Activated T-cell treated with anti-CD3 and anti-CD28 coated beads, Interleukin-2, amount 50 U/mL, for 24 hours (primary cell): ENCODE data around the gene MSH5.

Source experiments
- DNase-seq: peaks from one replicate; pipeline ENCODE4 v3.0.0-alpha.2; 2020
- H3K27ac Mint-ChIP-seq: 2 replicates; pipeline ENCODE4 v1.8.0; 2020; ENCODE audit warnings: mild to moderate bottlenecking, mixed read lengths
- H3K27me3 Mint-ChIP-seq: 2 replicates; pipeline ENCODE4 v1.8.0; 2020; ENCODE audit warnings: mixed read lengths
- H3K36me3 Mint-ChIP-seq: 2 replicates; pipeline ENCODE4 v1.8.0; 2020; ENCODE audit warnings: low read depth, mixed read lengths
- H3K4me1 Mint-ChIP-seq: 2 replicates; pipeline ENCODE4 v1.8.0; 2020; ENCODE audit warnings: low read depth, mixed read lengths
- H3K4me3 Mint-ChIP-seq: 2 replicates; pipeline ENCODE4 v1.8.0; 2020; ENCODE audit warnings: mild to moderate bottlenecking, moderate library complexity, mixed read lengths
- H3K9me3 Mint-ChIP-seq: 2 replicates; pipeline ENCODE4 v1.8.0; 2020; ENCODE audit warnings: mixed read lengths

The MSH5 gene

GRCh38 chr6:31732029-31732428 is 7.8 kb upstream of the MSH5 start:
- DNase-seq: no peak
- H3K4me1 Mint-ChIP-seq: peaks cover 63% of the 10 kb centered on the region
- no peaks in the 10 kb centered on the region for H3K9me3 Mint-ChIP-seq
- H3K27ac Mint-ChIP-seq: peak overlapping the region; percentile 44
- H3K36me3 Mint-ChIP-seq: peaks cover 81% of the 10 kb centered on the region
- H3K4me3 Mint-ChIP-seq: no peak overlapping the region
- no peaks in the 10 kb centered on the region for H3K27me3 Mint-ChIP-seq

- H3K27ac Mint-ChIP-seq: peak overlapping the region; percentile 96
- H3K4me1 Mint-ChIP-seq: peaks cover 65% of the 10 kb centered on the region
- no peak for DNase-seq
- peaks cover 72% of the 10 kb centered on the region for H3K36me3 Mint-ChIP-seq
- peak overlapping the region; percentile 98 for H3K4me3 Mint-ChIP-seq
- H3K9me3 Mint-ChIP-seq: no peaks in the 10 kb centered on the region
- no peaks in the 10 kb centered on the region for H3K27me3 Mint-ChIP-seq
These were observed 6.1 kb upstream of the MSH5 start for GRCh38 chr6:31733734-31734133.

GRCh38 chr6:31734247-31734820 is 5.5 kb upstream of the MSH5 start:
- H3K4me3 Mint-ChIP-seq: peak overlapping the region; percentile 98
- H3K27ac Mint-ChIP-seq: peak overlapping the region; percentile 96
- no peak for DNase-seq
- no peaks in the 10 kb centered on the region for H3K27me3 Mint-ChIP-seq
- H3K9me3 Mint-ChIP-seq: no peaks in the 10 kb centered on the region
- H3K4me1 Mint-ChIP-seq: peaks cover 65% of the 10 kb centered on the region
- peaks cover 68% of the 10 kb centered on the region for H3K36me3 Mint-ChIP-seq

- H3K4me1 Mint-ChIP-seq: peaks cover 67% of the 10 kb centered on the region
- H3K4me3 Mint-ChIP-seq: peak overlapping the region; percentile 98
- no peaks in the 10 kb centered on the region for H3K9me3 Mint-ChIP-seq
- peak overlapping the region; percentile 96 for H3K27ac Mint-ChIP-seq
- H3K27me3 Mint-ChIP-seq: no peaks in the 10 kb centered on the region
- peaks cover 66% of the 10 kb centered on the region for H3K36me3 Mint-ChIP-seq
- peak; percentile 70 for DNase-seq
These were observed 4.9 kb upstream of the MSH5 start for GRCh38 chr6:31734821-31735406.

- Mint-ChIP-seq H3K9me3 (no peaks in the 10 kb centered on the region), H3K27me3 (no peaks in the 10 kb centered on the region), H3K4me3 (peak within 1 kb of the TSS; percentile 98), H3K27ac (peak within 1 kb of the TSS; percentile 96), H3K36me3 (peaks cover 66% of the 10 kb centered on the region), H3K4me1 (peaks cover 64% of the 10 kb centered on the region)
- DNase-seq: peak; percentile 87
These were observed 3.6 kb upstream of the MSH5 start, which contains the start of gene CLIC1 for GRCh38 chr6:31736021-31736767. TSS of gene CLIC1 (minus strand) at chr6:31736530. CDS start at chr6:31736300, 230 bp downstream.

GRCh38 chr6:31736768-31737314 is 3.0 kb upstream of the MSH5 start:
- Mint-ChIP-seq H3K27me3 (no peaks in the 10 kb centered on the region), H3K9me3 (no peaks in the 10 kb centered on the region), H3K27ac (peak overlapping the region; percentile 96), H3K4me1 (peaks cover 71% of the 10 kb centered on the region), H3K4me3 (peak overlapping the region; percentile 98), H3K36me3 (peaks cover 66% of the 10 kb centered on the region)
- DNase-seq: no peak

GRCh38 chr6:31737315-31737990 is 2.4 kb upstream of the MSH5 start:
- H3K36me3 Mint-ChIP-seq: peaks cover 66% of the 10 kb centered on the region
- peaks cover 67% of the 10 kb centered on the region for H3K4me1 Mint-ChIP-seq

GRCh38 chr6:31737991-31738979 is 1.5 kb upstream of the MSH5 start:
- peak; percentile 54 for DNase-seq
- H3K9me3 Mint-ChIP-seq: no peaks in the 10 kb centered on the region
- H3K4me1 Mint-ChIP-seq: peaks cover 65% of the 10 kb centered on the region
- H3K27me3 Mint-ChIP-seq: no peaks in the 10 kb centered on the region
- peak overlapping the region; percentile 98 for H3K4me3 Mint-ChIP-seq
- H3K27ac Mint-ChIP-seq: peak overlapping the region; percentile 96
- H3K36me3 Mint-ChIP-seq: peaks cover 66% of the 10 kb centered on the region

More at GRCh38 chr6:31737315-31737990, 2.4 kb upstream of the MSH5 start:
- no peak for DNase-seq
- H3K4me3 Mint-ChIP-seq: peak overlapping the region; percentile 98
- H3K27ac Mint-ChIP-seq: peak overlapping the region; percentile 96
- no peaks in the 10 kb centered on the region for H3K9me3 Mint-ChIP-seq
- H3K27me3 Mint-ChIP-seq: no peaks in the 10 kb centered on the region

GRCh38 chr6:31740397-31741223 is 805 bp downstream of the MSH5 start:
- peaks cover 52% of the 10 kb centered on the region for H3K4me1 Mint-ChIP-seq
- H3K9me3 Mint-ChIP-seq: no peaks in the 10 kb centered on the region
- no peaks in the 10 kb centered on the region for H3K27me3 Mint-ChIP-seq
- no peak for DNase-seq
- H3K4me3 Mint-ChIP-seq: peak overlapping the region; percentile 95
- H3K36me3 Mint-ChIP-seq: peaks cover 63% of the 10 kb centered on the region
- H3K27ac Mint-ChIP-seq: peak overlapping the region; percentile 96

- peaks cover 47% of the 10 kb centered on the region for H3K4me1 Mint-ChIP-seq
- no peaks in the 10 kb centered on the region for H3K27me3 Mint-ChIP-seq
- no peak for DNase-seq
- peaks cover 65% of the 10 kb centered on the region for H3K36me3 Mint-ChIP-seq
- H3K9me3 Mint-ChIP-seq: no peaks in the 10 kb centered on the region
- H3K27ac Mint-ChIP-seq: peak overlapping the region; percentile 50
- H3K4me3 Mint-ChIP-seq: peak overlapping the region; percentile 95
These were observed 2.0 kb downstream of the MSH5 start for GRCh38 chr6:31741815-31742214.

- peak overlapping the region; percentile 35 for H3K27ac Mint-ChIP-seq
- DNase-seq: no peak
- H3K9me3 Mint-ChIP-seq: no peaks in the 10 kb centered on the region
- H3K4me3 Mint-ChIP-seq: no peak overlapping the region
- no peaks in the 10 kb centered on the region for H3K27me3 Mint-ChIP-seq
- peaks cover 36% of the 10 kb centered on the region for H3K4me1 Mint-ChIP-seq
- H3K36me3 Mint-ChIP-seq: peaks cover 76% of the 10 kb centered on the region
These were observed 3.1 kb downstream of the MSH5 start for GRCh38 chr6:31742894-31743293.

- H3K36me3 Mint-ChIP-seq: peaks cover 86% of the 10 kb centered on the region
- no peak for DNase-seq
- no peak overlapping the region for H3K4me3 Mint-ChIP-seq
- peaks cover 22% of the 10 kb centered on the region for H3K4me1 Mint-ChIP-seq
- no peaks in the 10 kb centered on the region for H3K9me3 Mint-ChIP-seq
- H3K27ac Mint-ChIP-seq: no peak overlapping the region
- H3K27me3 Mint-ChIP-seq: no peaks in the 10 kb centered on the region
These were observed 4.6 kb downstream of the MSH5 start for GRCh38 chr6:31744422-31744821.
